Heart left ventricle (tissue), 13 donors: ENCODE results near the gene SLC25A15.

Source experiments
- POLR2A ChIP-seq, 2 donors: fragments of 450-650 bp; IDR thresholded peaks; one replicate each; pipeline ENCODE4 v1.6.1; 2017; ENCODE audit warnings: antibody characterized with exemption in 2 of 2, mild to moderate bottlenecking in 2 of 2, moderate library complexity in 2 of 2
- TF ChIP-seq, protein P1 (sequence below), 12 donors: fragments of 200-600 bp; sonication (generic) in 4 of 12; IDR thresholded peaks; one replicate each; pipeline versions ENCODE4 v1.5.0 to v1.8.0; 2018 to 2022; ENCODE audit warnings: antibody characterized with exemption in 12 of 12, mild to moderate bottlenecking in 5 of 12
- donor health status: ischemic (EF 13 %, LVEDD 7.1; RV severe dilation, severe dysfunction).
- donor health status: DM: no; HTN: yes; CAD: no.
- donor health status: DM: no; HTN: no; CAD: no.
- donor health status: ischemic (EF 25% LVEDD 6.9; RV normal size, moderate dysfunction).
- donor health status: ischemic (EF 25% LVEDD 5.7; RV mildly dilated, moderate dysfunction).
- donor health status: ischemic (EF 35%, LVEDD 5.7; RV mildly dilated, moderate dysfunction).
- donor health status: nonischemic (EF 11% LVEDD 7.7; RV severe dilation, severe dysfunction).
- donor health status: DM: yes; HTN: yes; CAD: no.
- donor health status: PGD.
- donor health status: ischemic (EF 29% LVEDD 5.4; RV normal size, mild dysfunction).
- donor health status: nonischemic (EF 23%, LVEDD 6.1; RV moderate dilation, normal function).

GRCh38 chr13:40809471-40809870 lies 20.1 kb downstream of the SLC25A15 start:
- TF ChIP-seq, protein P1, sequence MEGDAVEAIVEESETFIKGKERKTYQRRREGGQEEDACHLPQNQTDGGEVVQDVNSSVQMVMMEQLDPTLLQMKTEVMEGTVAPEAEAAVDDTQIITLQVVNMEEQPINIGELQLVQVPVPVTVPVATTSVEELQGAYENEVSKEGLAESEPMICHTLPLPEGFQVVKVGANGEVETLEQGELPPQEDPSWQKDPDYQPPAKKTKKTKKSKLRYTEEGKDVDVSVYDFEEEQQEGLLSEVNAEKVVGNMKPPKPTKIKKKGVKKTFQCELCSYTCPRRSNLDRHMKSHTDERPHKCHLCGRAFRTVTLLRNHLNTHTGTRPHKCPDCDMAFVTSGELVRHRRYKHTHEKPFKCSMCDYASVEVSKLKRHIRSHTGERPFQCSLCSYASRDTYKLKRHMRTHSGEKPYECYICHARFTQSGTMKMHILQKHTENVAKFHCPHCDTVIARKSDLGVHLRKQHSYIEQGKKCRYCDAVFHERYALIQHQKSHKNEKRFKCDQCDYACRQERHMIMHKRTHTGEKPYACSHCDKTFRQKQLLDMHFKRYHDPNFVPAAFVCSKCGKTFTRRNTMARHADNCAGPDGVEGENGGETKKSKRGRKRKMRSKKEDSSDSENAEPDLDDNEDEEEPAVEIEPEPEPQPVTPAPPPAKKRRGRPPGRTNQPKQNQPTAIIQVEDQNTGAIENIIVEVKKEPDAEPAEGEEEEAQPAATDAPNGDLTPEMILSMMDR (IDR thresholded peaks at IDR 0.05): no peak
- no peak for TF ChIP-seq POLR2A (IDR thresholded peaks at IDR 0.05)
